Neutrophil (primary cell): ENCODE data around the gene COA7.

ENCODE experiments used
- H3K27ac ChIP-seq: fragments of 200-600 bp; sonication (generic); 2 replicates; pipeline ENCODE4 v1.5.1; 2016; ENCODE audit warnings: mild to moderate bottlenecking, moderate library complexity
- H3K27me3 ChIP-seq: fragments of 200-600 bp; sonication (generic); 2 replicates; pipeline ENCODE4 v1.6.0; 2016; ENCODE audit warnings: mild to moderate bottlenecking
- H3K36me3 ChIP-seq: fragments of 200-600 bp; sonication (generic); 2 replicates; pipeline ENCODE4 v1.5.1; 2017
- H3K4me1 ChIP-seq, 2 experiments: fragments of 200-600 bp in 1 of 2; sonication (generic) in 1 of 2; 1 replicate in 1 of 2; 2 replicates in 1 of 2; pipeline versions ENCODE4 v1.5.1 to v1.6.1; 2013 to 2016; ENCODE audit warnings: low read depth in 1 of 2, low read length in 1 of 2, mild to moderate bottlenecking in 1 of 2, moderate library complexity in 1 of 2; ENCODE audit not compliant: control insufficient read depth in 1 of 2, insufficient read depth in 1 of 2
- H3K4me3 ChIP-seq, 2 experiments: fragments of 200-600 bp in 1 of 2; sonication (generic) in 1 of 2; 1 replicate in 1 of 2; 2 replicates in 1 of 2; pipeline ENCODE4 v1.5.1; 2013 to 2016; ENCODE audit warnings: low read depth in 1 of 2, low read length in 1 of 2, mild to moderate bottlenecking in 1 of 2, moderate library complexity in 1 of 2
- H3K9me3 ChIP-seq: fragments of 200-600 bp; sonication (generic); 2 replicates; pipeline ENCODE4 v1.5.1; 2016
- CTCF ChIP-seq: fragments of 200-600 bp; sonication (generic); IDR thresholded peaks from 2 replicates; pipeline ENCODE4 v1.5.1; 2016; ENCODE audit warnings: antibody characterized with exemption

COA7 gene

GRCh38 chr1:52665006-52665941 is 32.9 kb downstream of the COA7 start:
- H3K36me3 ChIP-seq: no peaks in the 10 kb centered on the region
- TF ChIP-seq CTCF: no peak
- no peaks in the 10 kb centered on the region for H3K4me1 ChIP-seq
- H3K9me3 ChIP-seq: no peaks in the 10 kb centered on the region
- no peak overlapping the region for H3K27ac ChIP-seq
- H3K27me3 ChIP-seq: no peaks in the 10 kb centered on the region
- H3K4me3 ChIP-seq: no peak overlapping the region

- Histone ChIP-seq H3K36me3 (no peaks in the 10 kb centered on the region), H3K9me3 (no peaks in the 10 kb centered on the region), H3K27me3 (no peaks in the 10 kb centered on the region), H3K27ac (no peak overlapping the region), H3K4me1 (no peaks in the 10 kb centered on the region), H3K4me3 (no peak overlapping the region)
- TF ChIP-seq CTCF: no peak
Measured at GRCh38 chr1:52663716-52664115, 34.4 kb downstream of the COA7 start.

- Histone ChIP-seq H3K4me1 (no peaks in the 10 kb centered on the region), H3K27me3 (no peaks in the 10 kb centered on the region), H3K36me3 (no peaks in the 10 kb centered on the region), H3K27ac (no peak overlapping the region), H3K9me3 (no peaks in the 10 kb centered on the region), H3K4me3 (no peak overlapping the region)
- TF ChIP-seq CTCF: no peak
Measured at GRCh38 chr1:52662645-52663313, 35.4 kb downstream of the COA7 start.

- no peak overlapping the region for H3K27ac ChIP-seq
- TF ChIP-seq CTCF: no peak
Measured at GRCh38 chr1:52660807-52661206, 37.3 kb downstream of the COA7 start.

GRCh38 chr1:52659851-52660596 is 38.1 kb downstream of the COA7 start:
- H3K36me3 ChIP-seq: no peaks in the 10 kb centered on the region
- H3K27me3 ChIP-seq: no peaks in the 10 kb centered on the region
- no peaks in the 10 kb centered on the region for H3K9me3 ChIP-seq
- H3K27ac ChIP-seq: no peak overlapping the region
- H3K4me1 ChIP-seq: no peaks in the 10 kb centered on the region
- no peak overlapping the region for H3K4me3 ChIP-seq
- TF ChIP-seq CTCF: no peak

More at GRCh38 chr1:52660807-52661206, 37.3 kb downstream of the COA7 start:
- Histone ChIP-seq H3K4me1 (no peaks in the 10 kb centered on the region), H3K4me3 (no peak overlapping the region), H3K36me3 (no peaks in the 10 kb centered on the region), H3K9me3 (no peaks in the 10 kb centered on the region), H3K27me3 (no peaks in the 10 kb centered on the region)
